Measurements from ENCODE around the gene EXO5.

EXO5 gene

DNA sequence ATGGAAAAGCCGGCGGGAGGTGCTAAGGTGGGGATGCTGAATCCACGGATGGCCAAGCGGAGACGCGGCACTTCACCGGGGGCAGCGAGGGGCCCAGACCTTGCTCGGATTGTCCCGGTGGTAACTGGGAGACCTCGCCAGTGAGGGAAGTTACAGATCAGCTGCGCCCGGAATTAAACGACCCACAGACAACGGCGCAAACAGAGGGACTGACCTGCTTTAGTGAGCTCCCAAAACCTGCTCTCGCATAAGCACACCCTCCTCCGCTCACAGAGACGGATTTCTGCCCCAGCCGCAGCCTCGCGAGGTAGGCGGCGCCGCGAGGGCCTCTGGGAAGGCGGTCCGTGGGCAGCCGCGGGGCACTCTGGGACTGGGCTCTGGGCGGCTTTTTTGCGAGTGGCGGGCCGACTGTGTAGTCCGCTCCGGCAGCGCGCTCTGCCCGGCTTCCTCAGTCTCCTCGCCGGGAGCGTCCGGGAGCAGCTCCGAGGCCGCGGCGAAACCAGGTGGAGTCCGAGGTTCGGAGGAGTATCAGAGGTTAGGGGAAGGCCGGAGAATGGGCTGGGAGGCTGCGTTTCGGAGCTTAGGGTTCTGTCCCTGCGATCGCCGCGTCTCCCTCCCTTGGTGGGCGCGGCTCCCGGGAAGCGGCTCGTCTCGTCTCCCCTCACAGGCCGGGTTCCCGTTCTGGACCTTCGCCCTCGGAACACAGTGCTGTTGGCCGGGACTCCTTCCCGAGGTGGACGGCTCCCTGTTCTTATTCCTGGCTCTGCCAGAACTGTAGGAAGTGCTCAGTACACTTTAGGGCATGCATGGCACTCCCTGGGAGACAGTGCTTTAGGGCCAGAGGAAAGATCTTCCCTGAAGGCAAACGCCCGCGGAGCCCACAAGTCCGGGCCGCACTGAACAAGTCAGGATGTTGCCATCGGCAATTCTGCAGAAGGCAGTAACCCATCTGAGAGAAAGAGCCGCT is at the start of gene EXO5:
EXO5 (plus strand) TSS at position 393 of the 967 bp plus-strand sequence. CDS start 5,778 bp downstream, outside the sequence.
- TF ChIP-seq, protein P1, sequence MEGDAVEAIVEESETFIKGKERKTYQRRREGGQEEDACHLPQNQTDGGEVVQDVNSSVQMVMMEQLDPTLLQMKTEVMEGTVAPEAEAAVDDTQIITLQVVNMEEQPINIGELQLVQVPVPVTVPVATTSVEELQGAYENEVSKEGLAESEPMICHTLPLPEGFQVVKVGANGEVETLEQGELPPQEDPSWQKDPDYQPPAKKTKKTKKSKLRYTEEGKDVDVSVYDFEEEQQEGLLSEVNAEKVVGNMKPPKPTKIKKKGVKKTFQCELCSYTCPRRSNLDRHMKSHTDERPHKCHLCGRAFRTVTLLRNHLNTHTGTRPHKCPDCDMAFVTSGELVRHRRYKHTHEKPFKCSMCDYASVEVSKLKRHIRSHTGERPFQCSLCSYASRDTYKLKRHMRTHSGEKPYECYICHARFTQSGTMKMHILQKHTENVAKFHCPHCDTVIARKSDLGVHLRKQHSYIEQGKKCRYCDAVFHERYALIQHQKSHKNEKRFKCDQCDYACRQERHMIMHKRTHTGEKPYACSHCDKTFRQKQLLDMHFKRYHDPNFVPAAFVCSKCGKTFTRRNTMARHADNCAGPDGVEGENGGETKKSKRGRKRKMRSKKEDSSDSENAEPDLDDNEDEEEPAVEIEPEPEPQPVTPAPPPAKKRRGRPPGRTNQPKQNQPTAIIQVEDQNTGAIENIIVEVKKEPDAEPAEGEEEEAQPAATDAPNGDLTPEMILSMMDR (conservative IDR thresholded peaks at IDR 0.05): no peak
- peak within 1 kb of the TSS; percentile 74 for H3K27ac ChIP-seq

DNA sequence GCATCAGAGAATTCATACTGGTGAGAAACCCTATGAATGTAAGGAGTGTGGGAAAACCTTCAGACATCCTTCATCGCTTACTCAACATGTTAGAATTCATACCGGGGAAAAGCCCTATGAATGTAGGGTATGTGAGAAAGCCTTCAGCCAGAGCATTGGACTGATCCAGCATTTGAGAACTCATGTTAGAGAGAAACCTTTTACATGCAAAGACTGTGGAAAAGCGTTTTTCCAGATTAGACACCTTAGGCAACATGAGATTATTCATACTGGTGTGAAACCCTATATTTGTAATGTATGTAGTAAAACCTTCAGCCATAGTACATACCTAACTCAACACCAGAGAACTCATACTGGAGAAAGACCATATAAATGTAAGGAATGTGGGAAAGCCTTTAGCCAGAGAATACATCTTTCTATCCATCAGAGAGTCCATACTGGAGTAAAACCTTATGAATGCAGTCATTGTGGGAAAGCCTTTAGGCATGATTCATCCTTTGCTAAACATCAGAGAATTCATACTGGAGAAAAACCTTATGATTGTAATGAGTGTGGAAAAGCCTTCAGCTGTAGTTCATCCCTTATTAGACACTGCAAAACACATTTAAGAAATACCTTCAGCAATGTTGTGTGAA is 45.5 kb upstream of the EXO5 start:
- no peak overlapping the region for H3K27ac ChIP-seq
- TF ChIP-seq, protein P1 (conservative IDR thresholded peaks at IDR 0.05): no peak

- no peak overlapping the region for H3K27ac ChIP-seq
- TF ChIP-seq, protein P1 (conservative IDR thresholded peaks at IDR 0.05): no peak
Measured at GRCh38 chr1:40469327-40469726, 39.2 kb upstream of the EXO5 start.

GRCh38 chr1:40475268-40475667 is 33.3 kb upstream of the EXO5 start:
- TF ChIP-seq, protein P1 (conservative IDR thresholded peaks at IDR 0.05): no peak
- no peak overlapping the region for H3K27ac ChIP-seq

DNA sequence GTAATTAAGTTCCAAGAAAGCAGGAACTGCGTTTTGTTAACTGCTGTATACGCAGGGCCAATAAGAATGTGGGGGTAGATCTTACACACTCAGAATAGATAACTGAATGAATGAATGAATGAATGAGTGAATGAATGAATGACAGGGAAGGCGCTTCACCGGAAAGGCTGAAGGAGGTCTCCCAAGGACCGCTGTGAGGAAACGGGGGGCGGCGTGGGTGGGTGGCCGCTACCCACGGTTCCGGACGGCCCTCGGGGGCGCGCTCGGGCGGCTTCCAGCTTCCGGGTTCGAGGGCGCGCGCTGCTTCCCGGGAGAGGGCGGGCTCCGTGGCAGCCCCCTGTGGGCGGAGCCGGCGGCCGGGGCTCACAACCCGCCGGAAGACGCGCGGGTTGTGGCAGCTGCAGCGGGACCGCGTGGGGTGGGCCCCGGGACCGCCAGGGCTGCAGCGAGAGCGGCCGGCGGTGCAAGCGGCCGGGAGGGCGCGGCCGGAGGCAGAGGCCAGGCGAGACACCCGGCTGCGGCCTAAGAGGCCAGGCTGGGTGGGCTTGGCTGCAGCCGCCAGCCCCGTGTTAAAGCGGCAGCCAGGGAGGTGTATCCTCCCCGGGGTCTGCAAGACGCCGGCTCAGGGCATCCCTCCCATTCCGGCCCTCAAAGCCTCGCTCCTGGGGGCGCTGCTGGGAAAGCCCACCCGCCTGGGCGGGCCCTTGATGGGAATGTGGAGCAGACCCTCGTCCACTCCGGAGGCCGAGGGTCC is 31.5 kb upstream of the EXO5 start, which contains the start of gene ZFP69:
ZFP69 (plus strand) TSS at position 367 of the 754 bp plus-strand sequence. CDS start 2,072 bp downstream, outside the sequence.
- no peak within 1 kb of the TSS for H3K27ac ChIP-seq
- TF ChIP-seq, protein P1 (conservative IDR thresholded peaks at IDR 0.05): no peak

DNA sequence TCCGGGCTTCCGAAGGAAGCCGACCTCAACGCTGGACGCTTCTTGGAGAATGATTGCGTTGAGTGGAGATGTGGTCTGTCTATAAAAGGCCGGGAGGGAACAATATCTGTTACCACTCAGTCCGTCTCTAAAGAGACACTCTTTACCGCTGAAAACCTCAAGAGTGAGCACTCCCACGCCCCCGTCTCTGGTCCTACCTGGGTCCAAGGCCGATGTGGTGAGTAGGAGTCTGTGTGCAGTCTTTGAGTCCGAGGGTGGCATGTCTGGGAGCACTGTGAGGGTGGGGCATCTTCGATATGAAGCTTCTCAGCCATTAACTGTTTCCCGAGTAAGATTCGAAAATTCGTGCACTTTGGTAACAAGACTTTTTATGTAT is 30.9 kb upstream of the EXO5 start:
- no peak overlapping the region for H3K27ac ChIP-seq
- TF ChIP-seq, protein P1 (conservative IDR thresholded peaks at IDR 0.05): no peak

DNA sequence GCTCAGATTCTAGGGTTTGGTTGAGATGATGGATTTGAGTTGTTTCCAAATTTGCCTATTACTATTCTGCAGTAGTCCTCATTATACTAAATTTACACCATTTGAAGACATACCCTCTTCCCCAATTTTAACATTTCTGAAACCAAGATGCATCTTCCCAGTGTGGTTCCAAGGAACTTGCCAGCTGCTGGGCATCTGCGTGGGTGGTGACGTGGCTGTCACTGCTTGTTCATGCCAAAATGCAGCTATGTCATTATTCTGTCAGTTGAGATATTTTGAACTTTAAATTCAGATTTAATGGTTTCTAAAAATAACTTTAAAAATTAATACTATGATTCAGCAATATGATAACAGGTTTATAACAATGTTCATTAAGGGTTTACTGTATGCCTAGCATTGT is 30.3 kb upstream of the EXO5 start:
- TF ChIP-seq, protein P1 (conservative IDR thresholded peaks at IDR 0.05): no peak
- no peak overlapping the region for H3K27ac ChIP-seq
